Esophagus squamous epithelium (tissue), 5 donors: Measurements from ENCODE around the gene KANK3. TPM values are rescaled to one million over a fixed set of nuclear protein-coding genes. Genes with fewer than 3 reads are reported as not detected.

Source experiments
- DNase-seq: peaks from one replicate; lab custom pipeline; 2025; lab: John Stamatoyannopoulos, UW
- H3K27ac ChIP-seq, 4 donors: fragments of 200-600 bp; sonication (generic); one replicate each; pipeline ENCODE4 v1.5.1; 2016 to 2019; ENCODE audit warnings: mild to moderate bottlenecking in 1 of 4
- H3K27me3 ChIP-seq, 4 donors: fragments of 200-600 bp; sonication (generic); 1 replicate in 3 of 4; 2 replicates in 1 of 4; pipeline versions ENCODE4 v1.5.1 to v1.6.0; 2017 to 2021; ENCODE audit warnings: antibody characterized with exemption in 1 of 4
- H3K36me3 ChIP-seq, 3 donors: fragments of 200-600 bp; sonication (generic); one replicate each; pipeline ENCODE4 v1.5.1; 2016 to 2019
- H3K4me1 ChIP-seq, 3 donors: fragments of 200-600 bp; sonication (generic); one replicate each; pipeline ENCODE4 v1.5.1; 2017 to 2019
- H3K4me3 ChIP-seq, 4 donors: fragments of 200-600 bp; sonication (generic); 1 replicate in 3 of 4; 2 replicates in 1 of 4; pipeline ENCODE4 v1.5.1; 2016 to 2019; ENCODE audit warnings: mild to moderate bottlenecking in 2 of 4, moderate library complexity in 1 of 4
- H3K9me3 ChIP-seq, 3 donors: fragments of 200-600 bp; sonication (generic); one replicate each; pipeline ENCODE4 v1.5.1; 2016 to 2019
- CTCF ChIP-seq, 6 experiments: fragments of 450-650 bp in 4 of 6; fragments of 200-600 bp in 2 of 6; sonication (generic) in 2 of 6; IDR thresholded peaks; one replicate each; pipeline ENCODE4 v1.5.1; 2016 to 2019; ENCODE audit warnings: antibody characterized with exemption in 6 of 6, mild to moderate bottlenecking in 4 of 6, moderate library complexity in 4 of 6
- POLR2A ChIP-seq, 4 donors: fragments of 450-650 bp; IDR thresholded peaks; one replicate each; pipeline ENCODE4 v1.6.1; 2017; ENCODE audit warnings: antibody characterized with exemption in 4 of 4, mild to moderate bottlenecking in 4 of 4, moderate library complexity in 3 of 4
- WGBS, 2 donors: methylation state at CpG; one replicate each; pipeline ENCODE4 v1.1.5; 2018; 5-methylcytosine and 5-hydroxymethylcytosine counted together
- intact Hi-C: fragments of 100-400 bp; cut with DNase I; formaldehyde crosslinking; loops from one replicate; pipeline ENCODE4 v1.15.0; 2022
- total RNA-seq, 4 donors: library from RNA; depleted of rRNA; stranded (reverse); fragments of >200 nt; gene quantifications; one replicate each; pipeline ENCODE4 v1.1.0, GENCODE V29; 2016
- donor health status: DM: yes; HTN: yes; CAD: no.

Gene KANK3
- 1 to 10 TPM; 2.9 to 8.8 (median 4.4) TPM for total RNA-seq

GRCh38 chr19:8342684-8343482 lies at the start of gene KANK3:
Gene KANK3, minus strand, starts transcription at chr19:8343262. Its CDS starts 5,434 bp downstream, at chr19:8337828.
- intact Hi-C loops: no loop called here
- Histone ChIP-seq H3K9me3 (no peaks in the 10 kb centered on the region), H3K4me1 (peaks cover 8 to 42% (median 8%) of the 10 kb centered on the region in 3 donors), H3K27ac (peak within 1 kb of the TSS; percentile 72 to 88 (median 86)), H3K4me3 (peak within 1 kb of the TSS; percentile 35 to 71 (median 62)), H3K27me3 (peaks cover 0 to 53% (median 2%) of the 10 kb centered on the region in 4 donors), H3K36me3 (no peaks in the 10 kb centered on the region)
- peak; percentile 65 for DNase-seq
- TF ChIP-seq CTCF (IDR thresholded peaks at IDR 0.05) (peak in 1 of 6 experiments; percentile 10), POLR2A (IDR thresholded peaks at IDR 0.05) (peak in 2 of 4 donors; percentile 63 to 70)
- 11% methylated on average over 20 of the region's 65 CpGs; no CpG with 5 or more reads in 1 of the 2 donors for WGBS, 2 donors

DNA sequence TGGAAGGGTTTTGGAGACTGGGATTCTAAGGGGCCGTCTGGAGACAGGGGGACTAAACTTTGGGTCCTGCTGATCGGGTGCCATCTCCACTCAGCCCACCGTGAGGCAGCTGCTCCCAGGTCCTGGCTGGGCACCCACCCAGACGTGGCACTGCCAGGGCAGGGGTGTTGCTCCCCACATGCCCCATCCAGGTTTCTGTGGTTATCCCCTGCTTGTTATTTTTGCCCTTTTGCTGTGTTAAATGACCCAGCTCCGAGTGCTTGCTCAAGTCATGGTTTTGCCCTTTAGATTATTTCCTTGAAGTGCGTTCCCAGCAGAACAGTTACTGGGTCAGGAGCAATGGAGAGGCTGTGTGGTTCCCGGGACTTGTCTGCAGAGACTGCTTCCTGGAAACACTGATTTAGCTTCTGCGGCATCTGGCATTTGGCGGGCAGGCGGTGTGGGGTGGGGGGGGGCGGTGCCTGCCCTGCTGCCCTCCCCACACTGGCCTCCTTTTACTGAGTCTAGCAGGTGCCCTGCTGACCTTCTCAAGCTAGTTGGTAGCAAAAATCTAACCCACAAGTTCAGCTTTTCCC lies 49.0 kb upstream of the KANK3 start:
- no peaks in the 10 kb centered on the region for H3K9me3 ChIP-seq
- 35% methylated on average over 4 to 8 of the region's 11 CpGs for WGBS, 2 donors
- peak overlapping the region; percentile 99 to 100 (median 100) for H3K27ac ChIP-seq
- TF ChIP-seq POLR2A (IDR thresholded peaks at IDR 0.05) (no peak), CTCF (IDR thresholded peaks at IDR 0.05) (no peak)
- peak overlapping the region in 1 of 4 donors; percentile 100 for H3K4me3 ChIP-seq
- no peaks in the 10 kb centered on the region for H3K36me3 ChIP-seq
- H3K4me1 ChIP-seq: peaks cover 37 to 79% (median 50%) of the 10 kb centered on the region in 3 donors
- DNase-seq: no peak
- intact Hi-C loops: no loop called here
- H3K27me3 ChIP-seq: no peaks in the 10 kb centered on the region

DNA sequence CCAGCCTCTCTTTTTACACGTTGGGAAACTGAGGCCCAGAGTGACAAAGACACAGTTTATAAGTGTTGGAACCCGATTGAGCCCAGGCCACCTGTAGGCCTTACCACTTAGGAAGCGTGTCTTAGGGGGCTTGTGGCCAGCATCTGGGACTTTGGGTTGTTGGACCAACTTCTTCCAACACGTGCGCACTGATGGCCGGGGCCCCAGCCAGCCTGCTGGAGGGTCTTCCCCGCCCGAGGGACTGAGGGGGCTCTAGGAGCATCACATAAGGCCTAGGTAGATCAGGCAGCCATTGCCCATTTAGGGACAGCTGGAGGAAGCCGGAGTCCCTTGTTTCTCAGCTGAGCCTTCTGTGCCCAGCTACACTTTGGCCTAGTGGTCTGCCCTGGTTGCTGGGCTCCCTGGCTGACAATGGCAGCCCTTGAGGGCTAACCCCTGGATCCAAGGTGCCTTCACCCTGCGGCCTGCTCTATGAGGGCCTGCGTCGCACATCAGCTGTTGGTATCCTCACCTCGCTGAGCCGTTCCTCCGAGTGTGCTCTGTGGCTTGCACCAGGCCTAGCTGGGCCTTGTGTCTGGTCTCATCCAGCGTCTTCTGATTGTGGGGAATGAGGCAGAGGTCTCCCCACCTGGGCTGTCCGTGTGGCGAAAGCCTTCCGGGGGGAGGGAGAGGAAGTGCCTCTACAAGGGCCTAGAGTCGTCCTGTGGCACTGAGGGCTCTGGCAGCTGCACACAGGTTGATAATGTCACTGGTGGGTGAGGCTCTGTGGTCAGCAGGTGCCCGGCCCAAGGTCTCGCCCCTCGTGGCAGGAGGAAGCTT lies 48.3 kb upstream of the KANK3 start:
- DNase-seq: no peak
- no peaks in the 10 kb centered on the region for H3K36me3 ChIP-seq
- no peaks in the 10 kb centered on the region for H3K9me3 ChIP-seq
- 0 to 52% methylated on average over 1 to 3 of the region's 23 CpGs for WGBS, 2 donors
- H3K4me3 ChIP-seq: peak overlapping the region in 2 of 4 donors; percentile 96 to 100
- peak overlapping the region; percentile 99 to 100 (median 100) for H3K27ac ChIP-seq
- no peaks in the 10 kb centered on the region for H3K27me3 ChIP-seq
- intact Hi-C loops: no loop called here
- peaks cover 31 to 79% (median 47%) of the 10 kb centered on the region in 3 donors for H3K4me1 ChIP-seq
- TF ChIP-seq POLR2A (IDR thresholded peaks at IDR 0.05): no peak
- no peak for TF ChIP-seq CTCF (IDR thresholded peaks at IDR 0.05)

DNA sequence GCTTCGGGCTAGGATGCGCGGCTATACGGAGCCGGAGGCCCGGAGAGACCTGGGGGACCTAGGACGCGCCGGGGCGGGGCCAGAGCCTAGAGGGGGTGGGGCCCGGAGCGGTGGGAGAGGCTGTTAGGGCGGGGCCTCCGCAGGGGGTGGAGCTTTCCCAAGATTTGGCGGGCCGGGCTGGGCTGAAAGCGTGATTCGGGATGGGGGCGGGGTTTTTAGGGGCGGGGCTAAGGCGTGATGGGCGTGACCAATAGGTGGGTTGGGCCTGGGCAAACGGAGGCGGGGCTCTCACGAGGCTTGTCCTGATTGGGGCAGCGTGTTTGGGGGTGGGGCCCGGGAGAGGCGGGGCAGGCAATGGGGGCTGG lies 47.5 kb upstream of the KANK3 start:
- intact Hi-C loops: no loop called here
- 0% methylated on average over 5 to 9 of the region's 28 CpGs for WGBS, 2 donors

More for the DNA sequence above, 47.5 kb upstream of the KANK3 start:
- Histone ChIP-seq H3K9me3 (no peaks in the 10 kb centered on the region), H3K4me1 (peaks cover 36 to 79% (median 49%) of the 10 kb centered on the region in 3 donors), H3K27me3 (no peaks in the 10 kb centered on the region), H3K4me3 (peak overlapping the region; percentile 86 to 100 (median 98)), H3K36me3 (no peaks in the 10 kb centered on the region), H3K27ac (peak overlapping the region; percentile 99 to 100 (median 100))
- TF ChIP-seq CTCF (IDR thresholded peaks at IDR 0.05) (no peak), POLR2A (IDR thresholded peaks at IDR 0.05) (peak in 1 of 4 donors; percentile 62)
- DNase-seq: peak; percentile 59
